ENCODE results near the gene FOXD4L6. TPM values are rescaled to one million over a fixed set of nuclear protein-coding genes. Genes with fewer than 3 reads are reported as not detected.
A peak's percentile ranks its signal among the peaks of the same experiment; 100 is the strongest.
"Not testable (repeated sequence)": the region's sequence is repeated elsewhere in the genome, so short reads cannot be mapped to it uniquely, and the experiment has no call there.

The FOXD4L6 gene
- not detected for total RNA-seq
- long read RNA-seq = 0 reads

GRCh38 chr9:41128581-41128980 is at the start of gene FOXD4L6:
Gene FOXD4L6 (minus strand): TSS chr9:41128681. CDS start chr9:41128383, 298 bp downstream.
- not testable (repeated sequence) for DNase-seq (ENCODE audit: low spot score)

GRCh38 chr9:41174994-41175393 is 46.5 kb upstream of the FOXD4L6 start:
- intact Hi-C loops (cut with DNase I); DNase-seq (ENCODE audit: low spot score): not testable (repeated sequence)

More at GRCh38 chr9:41128581-41128980, at the start of gene FOXD4L6:
- intact Hi-C loops (cut with DNase I) = not testable (repeated sequence)

- peak; percentile 12 for DNase-seq (ENCODE audit: low spot score)
Measured at GRCh38 chr9:41150116-41150515, 21.6 kb upstream of the FOXD4L6 start.

DNA sequence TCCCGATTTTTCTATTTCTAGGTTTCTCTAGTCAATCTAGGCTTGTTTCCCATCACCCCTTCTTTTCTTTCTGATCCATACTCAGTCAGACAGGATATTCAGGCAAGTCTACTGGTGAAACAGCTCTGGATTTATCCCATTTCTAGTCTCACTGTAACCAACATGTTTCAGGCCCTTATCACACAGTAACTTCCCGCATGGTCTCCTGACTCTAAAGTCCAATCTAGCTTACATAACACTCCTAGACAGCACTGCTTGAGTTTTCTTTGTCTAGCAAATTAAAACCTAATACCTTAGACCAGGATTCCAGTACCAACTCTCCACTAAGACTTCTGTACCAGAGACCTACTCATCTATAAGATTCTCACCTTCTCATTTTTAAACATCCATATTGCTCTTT is 13.4 kb upstream of the FOXD4L6 start:
- DNase-seq (ENCODE audit: low spot score); intact Hi-C loops (cut with DNase I): not testable (repeated sequence)

More at GRCh38 chr9:41150116-41150515, 21.6 kb upstream of the FOXD4L6 start:
- intact Hi-C loops (cut with DNase I) = not testable (repeated sequence)

- DNase-seq (ENCODE audit: low spot score); intact Hi-C loops (cut with DNase I): not testable (repeated sequence)
Measured at GRCh38 chr9:41126746-41127446, 1.6 kb downstream of the FOXD4L6 start.

DNA sequence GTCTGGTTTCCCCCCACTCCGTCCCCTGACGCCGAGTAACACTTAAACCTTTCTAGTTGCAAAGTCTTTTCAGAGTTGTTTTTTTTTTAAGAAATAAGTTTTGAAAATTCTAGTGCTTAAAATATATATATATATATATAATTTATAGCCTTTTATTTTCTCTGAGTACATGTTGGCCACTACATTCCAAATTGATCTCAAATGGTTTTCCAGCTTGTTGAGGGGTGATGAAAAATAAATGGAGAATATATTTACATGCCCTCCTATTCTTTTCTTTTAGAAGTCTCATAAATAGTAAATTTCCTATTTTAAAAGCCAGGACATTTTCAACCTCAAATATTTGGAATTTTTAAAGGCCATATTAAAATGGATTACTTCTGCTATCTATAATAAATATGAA is 2.5 kb downstream of the FOXD4L6 start:
- DNase-seq (ENCODE audit: low spot score); intact Hi-C loops (cut with DNase I): not testable (repeated sequence)

GRCh38 chr9:41125109-41125658 is 3.3 kb downstream of the FOXD4L6 start:
- intact Hi-C loops (cut with DNase I); DNase-seq (ENCODE audit: low spot score): not testable (repeated sequence)

GRCh38 chr9:41124250-41125108 is 4.0 kb downstream of the FOXD4L6 start:
- DNase-seq (ENCODE audit: low spot score); intact Hi-C loops (cut with DNase I): not testable (repeated sequence)

DNA sequence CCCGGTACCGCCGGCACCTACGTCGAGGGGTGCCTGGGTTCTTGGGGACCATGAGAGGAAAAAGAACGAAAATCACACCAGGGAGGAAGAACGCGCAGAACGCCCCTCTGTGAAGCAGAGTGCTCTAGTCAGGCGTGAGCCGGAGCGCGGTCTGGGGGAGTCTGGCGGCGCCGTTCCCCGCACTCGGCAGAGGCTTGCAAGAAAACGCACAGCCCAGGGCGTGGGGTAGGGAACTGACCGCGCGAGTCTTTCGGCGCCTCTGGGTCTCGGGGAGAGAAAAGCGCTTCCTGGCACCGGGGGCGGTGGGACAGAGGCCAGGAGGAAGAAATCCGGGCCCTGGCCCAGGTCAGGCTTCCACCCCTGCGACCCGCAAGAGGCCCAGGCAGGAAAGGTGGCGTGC is 4.7 kb downstream of the FOXD4L6 start:
- DNase-seq (ENCODE audit: low spot score); intact Hi-C loops (cut with DNase I): not testable (repeated sequence)

- intact Hi-C loops (cut with DNase I) = not testable (repeated sequence)
Measured at GRCh38 chr9:41123396-41123795, 5.1 kb downstream of the FOXD4L6 start.

DNA sequence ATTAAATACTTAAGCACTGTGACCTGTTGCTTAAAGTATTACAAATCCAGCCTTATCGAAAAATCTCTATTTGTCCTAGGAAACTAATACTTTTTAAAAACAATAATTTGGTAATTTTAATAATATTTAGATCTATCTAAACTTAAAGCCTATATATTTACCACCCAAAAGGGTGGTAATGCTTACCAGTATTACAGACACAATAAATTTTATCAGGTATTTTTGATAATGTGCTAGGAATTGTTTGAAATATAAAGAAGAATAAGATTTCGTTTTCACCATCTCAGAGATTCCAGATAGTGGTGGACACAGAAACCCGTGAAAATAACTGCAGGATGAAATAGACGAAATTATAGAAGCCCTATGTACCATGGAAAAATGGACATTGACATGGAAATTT is 7.8 kb downstream of the FOXD4L6 start:
- DNase-seq (ENCODE audit: low spot score); intact Hi-C loops (cut with DNase I): not testable (repeated sequence)

More at GRCh38 chr9:41123396-41123795, 5.1 kb downstream of the FOXD4L6 start:
- DNase-seq (ENCODE audit: low spot score) = not testable (repeated sequence)

GRCh38 chr9:41119719-41120118 is 8.8 kb downstream of the FOXD4L6 start:
- intact Hi-C loops (cut with DNase I); DNase-seq (ENCODE audit: low spot score): not testable (repeated sequence)

GRCh38 chr9:41119311-41119710 is 9.2 kb downstream of the FOXD4L6 start:
- intact Hi-C loops (cut with DNase I); DNase-seq (ENCODE audit: low spot score): not testable (repeated sequence)

DNA sequence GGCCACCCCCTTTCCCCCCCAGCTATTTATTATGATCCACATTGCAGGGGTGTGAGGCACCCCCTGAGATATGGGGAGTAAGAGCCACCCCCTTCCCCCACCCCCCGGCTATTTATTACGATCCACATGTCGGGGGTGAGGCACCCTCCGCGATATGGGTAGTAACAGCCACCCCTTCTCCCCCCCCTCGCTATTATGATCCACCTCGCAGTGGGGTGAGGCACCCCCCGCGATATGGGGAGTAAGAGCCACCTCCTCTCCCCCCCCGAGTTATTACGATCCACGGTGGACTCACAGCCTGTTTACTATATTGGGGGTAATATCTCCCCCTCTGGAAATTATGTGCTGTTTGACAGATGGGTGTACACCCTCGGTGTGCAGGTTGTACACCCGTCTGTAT is 15.1 kb downstream of the FOXD4L6 start:
- intact Hi-C loops (cut with DNase I); DNase-seq (ENCODE audit: low spot score): not testable (repeated sequence)

GRCh38 chr9:41111414-41111813 is 17.1 kb downstream of the FOXD4L6 start:
- DNase-seq (ENCODE audit: low spot score); intact Hi-C loops (cut with DNase I): not testable (repeated sequence)

- DNase-seq (ENCODE audit: low spot score); intact Hi-C loops (cut with DNase I): not testable (repeated sequence)
Measured at GRCh38 chr9:41110913-41111312, 17.6 kb downstream of the FOXD4L6 start.

- DNase-seq (ENCODE audit: low spot score); intact Hi-C loops (cut with DNase I): not testable (repeated sequence)
Measured at GRCh38 chr9:41109253-41109652, 19.2 kb downstream of the FOXD4L6 start.

- intact Hi-C loops (cut with DNase I); DNase-seq (ENCODE audit: low spot score): not testable (repeated sequence)
Measured at GRCh38 chr9:41108816-41109215, 19.7 kb downstream of the FOXD4L6 start.

GRCh38 chr9:41106472-41107116 is 21.9 kb downstream of the FOXD4L6 start:
- intact Hi-C loops (cut with DNase I); DNase-seq (ENCODE audit: low spot score): not testable (repeated sequence)

Measured in cardiac septum (tissue), 1 donor.